ENCODE results near the gene NUP58.

DNA sequence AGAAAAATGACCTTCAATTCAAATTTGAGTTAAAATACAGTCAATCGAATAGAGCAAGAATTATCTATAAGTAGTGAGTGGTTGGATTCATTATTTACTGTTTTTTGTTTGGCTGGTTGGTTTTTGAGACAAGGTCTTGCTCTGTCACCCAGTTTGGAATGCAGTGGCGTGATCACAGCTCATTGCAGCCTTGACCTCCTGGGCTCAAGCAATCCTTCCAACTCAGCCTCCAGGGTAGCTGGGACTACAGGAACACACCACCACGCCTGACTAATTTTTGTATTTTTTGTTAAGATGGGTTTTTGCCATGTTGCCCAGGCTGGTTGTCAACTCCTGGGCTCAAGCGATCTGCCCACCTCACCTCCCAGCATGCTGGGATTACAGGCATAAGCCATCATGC lies 39.2 kb upstream of the NUP58 start:
- TF ChIP-seq, protein P1, sequence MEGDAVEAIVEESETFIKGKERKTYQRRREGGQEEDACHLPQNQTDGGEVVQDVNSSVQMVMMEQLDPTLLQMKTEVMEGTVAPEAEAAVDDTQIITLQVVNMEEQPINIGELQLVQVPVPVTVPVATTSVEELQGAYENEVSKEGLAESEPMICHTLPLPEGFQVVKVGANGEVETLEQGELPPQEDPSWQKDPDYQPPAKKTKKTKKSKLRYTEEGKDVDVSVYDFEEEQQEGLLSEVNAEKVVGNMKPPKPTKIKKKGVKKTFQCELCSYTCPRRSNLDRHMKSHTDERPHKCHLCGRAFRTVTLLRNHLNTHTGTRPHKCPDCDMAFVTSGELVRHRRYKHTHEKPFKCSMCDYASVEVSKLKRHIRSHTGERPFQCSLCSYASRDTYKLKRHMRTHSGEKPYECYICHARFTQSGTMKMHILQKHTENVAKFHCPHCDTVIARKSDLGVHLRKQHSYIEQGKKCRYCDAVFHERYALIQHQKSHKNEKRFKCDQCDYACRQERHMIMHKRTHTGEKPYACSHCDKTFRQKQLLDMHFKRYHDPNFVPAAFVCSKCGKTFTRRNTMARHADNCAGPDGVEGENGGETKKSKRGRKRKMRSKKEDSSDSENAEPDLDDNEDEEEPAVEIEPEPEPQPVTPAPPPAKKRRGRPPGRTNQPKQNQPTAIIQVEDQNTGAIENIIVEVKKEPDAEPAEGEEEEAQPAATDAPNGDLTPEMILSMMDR (IDR thresholded peaks at IDR 0.05): no peak
- no peak for TF ChIP-seq POLR2A (IDR thresholded peaks at IDR 0.05)

Data from esophagus squamous epithelium (tissue), 4 donors.